DND-41 (cell line): ENCODE measurements around the gene CCNJL.

Experiments
- ATAC-seq: fragments of 200-7000 bp; cut with Tn5 transposase; 3 replicates; pipeline ENCODE4 v1.9.1; 2021; ENCODE audit warnings: low read depth; ENCODE audit not compliant: insufficient read depth
- DNase-seq: peaks from one replicate; pipeline ENCODE4 v3.0.0-alpha.2; 2020
- H2AFZ ChIP-seq: 2 replicates; pipeline ENCODE4 v1.6.0; 2012; ENCODE audit warnings: low read depth, low read length
- H3K27ac ChIP-seq: 2 replicates; pipeline ENCODE4 v1.5.1; 2012; ENCODE audit warnings: low read length, inconsistent platforms
- H3K27me3 ChIP-seq: fragments of 200-600 bp; sonication (generic); 2 replicates; pipeline ENCODE4 v1.6.0; 2012; ENCODE audit warnings: low read length, mild to moderate bottlenecking, inconsistent platforms; ENCODE audit not compliant: insufficient read depth, poor library complexity
- H3K36me3 ChIP-seq: 2 replicates; pipeline ENCODE4 v1.5.1; 2012; ENCODE audit warnings: low read length, inconsistent platforms; ENCODE audit not compliant: insufficient read depth
- H3K4me1 ChIP-seq: 2 replicates; pipeline ENCODE4 v1.5.1; 2012; ENCODE audit warnings: mild to moderate bottlenecking, low read length; ENCODE audit not compliant: insufficient read depth
- H3K4me2 ChIP-seq: 2 replicates; pipeline ENCODE4 v1.6.0; 2012; ENCODE audit warnings: mild to moderate bottlenecking, moderate library complexity, low read length, inconsistent platforms; ENCODE audit not compliant: insufficient read depth
- H3K4me3 ChIP-seq, 2 experiments: fragments of 200-600 bp in 1 of 2; shearing (Covaris generic) in 1 of 2; 2 replicates each; pipeline ENCODE4 v1.5.1; 2012 to 2016; ENCODE audit warnings: inconsistent platforms in 2 of 2, low read length in 2 of 2, mild to moderate bottlenecking in 2 of 2, low read depth in 1 of 2, moderate library complexity in 1 of 2
- H3K79me2 ChIP-seq: 2 replicates; pipeline ENCODE4 v1.6.0; 2012; ENCODE audit warnings: low read length, inconsistent platforms; ENCODE audit not compliant: insufficient read depth
- H3K9ac ChIP-seq: 2 replicates; pipeline ENCODE4 v1.6.0; 2012; ENCODE audit warnings: low read depth, mild to moderate bottlenecking, inconsistent platforms, low read length, moderate library complexity
- H3K9me3 ChIP-seq: 2 replicates; pipeline ENCODE4 v1.5.1; 2012; ENCODE audit warnings: low read length, moderate library complexity, mild to moderate bottlenecking, inconsistent platforms; ENCODE audit not compliant: insufficient read depth, severe bottlenecking
- H4K20me1 ChIP-seq: 2 replicates; pipeline ENCODE4 v1.6.0; 2012; ENCODE audit warnings: low read length; ENCODE audit not compliant: insufficient read depth
- CTCF ChIP-seq: IDR thresholded peaks from 2 replicates; pipeline ENCODE4 v1.5.1; 2012; ENCODE audit warnings: borderline replicate concordance, low read length, moderate library complexity, mild to moderate bottlenecking; ENCODE audit not compliant: poor library complexity, severe bottlenecking; ENCODE audit errors: extremely low read depth
- EZH2 ChIP-seq: IDR thresholded peaks from 3 replicates; pipeline ENCODE4 v1.6.1; 2012; ENCODE audit warnings: borderline replicate concordance, low read depth, mild to moderate bottlenecking, moderate library complexity, low read length, inconsistent platforms; ENCODE audit not compliant: severe bottlenecking

Gene CCNJL

GRCh38 chr5:160327818-160328217 is 15.5 kb upstream of the CCNJL start:
- Histone ChIP-seq H3K4me2 (no peak overlapping the region), H3K9ac (no peak overlapping the region), H3K27me3 (peaks cover 4% of the 10 kb centered on the region), H4K20me1 (no peaks in the 10 kb centered on the region), H3K36me3 (no peaks in the 10 kb centered on the region), H3K27ac (no peak overlapping the region), H3K4me1 (no peaks in the 10 kb centered on the region), H2AFZ (no peak overlapping the region), H3K79me2 (no peaks in the 10 kb centered on the region), H3K4me3 (no peak overlapping the region), H3K9me3 (no peaks in the 10 kb centered on the region)
- no peak for ATAC-seq
- TF ChIP-seq EZH2 (no peak), CTCF (no peak)
- no peak for DNase-seq

- Histone ChIP-seq H3K79me2 (no peaks in the 10 kb centered on the region), H3K4me2 (no peak overlapping the region), H2AFZ (no peak overlapping the region), H3K4me3 (no peak overlapping the region), H3K9ac (no peak overlapping the region), H4K20me1 (no peaks in the 10 kb centered on the region), H3K4me1 (no peaks in the 10 kb centered on the region), H3K27me3 (peaks cover 4% of the 10 kb centered on the region), H3K36me3 (no peaks in the 10 kb centered on the region), H3K9me3 (no peaks in the 10 kb centered on the region), H3K27ac (no peak overlapping the region)
- DNase-seq (no peak), ATAC-seq (no peak)
- TF ChIP-seq CTCF (no peak), EZH2 (no peak)
Observed at GRCh38 chr5:160326981-160327380, 14.6 kb upstream of the CCNJL start.

GRCh38 chr5:160325716-160326115 is 13.4 kb upstream of the CCNJL start:
- DNase-seq (no peak), ATAC-seq (no peak)
- H3K9ac ChIP-seq = no peak overlapping the region
- H3K27me3 ChIP-seq = peaks cover 4% of the 10 kb centered on the region
- H3K27ac ChIP-seq = no peak overlapping the region
- H3K4me1 ChIP-seq = no peaks in the 10 kb centered on the region
- no peaks in the 10 kb centered on the region for H3K9me3 ChIP-seq
- TF ChIP-seq CTCF = no peak
- no peak for TF ChIP-seq EZH2
- no peak overlapping the region for H2AFZ ChIP-seq
- H3K4me2 ChIP-seq = no peak overlapping the region
- H3K36me3 ChIP-seq = no peaks in the 10 kb centered on the region
- no peak overlapping the region for H3K4me3 ChIP-seq
- H4K20me1 ChIP-seq = no peaks in the 10 kb centered on the region; the same call in 1 of the 2 replicates
- H3K79me2 ChIP-seq = no peaks in the 10 kb centered on the region

- Histone ChIP-seq H3K27ac (no peak overlapping the region), H3K4me2 (no peak overlapping the region), H3K4me3 (no peak overlapping the region), H2AFZ (no peak overlapping the region), H3K36me3 (no peaks in the 10 kb centered on the region), H3K9me3 (no peaks in the 10 kb centered on the region), H4K20me1 (no peaks in the 10 kb centered on the region; the same call in 1 of the 2 replicates), H3K79me2 (no peaks in the 10 kb centered on the region), H3K9ac (no peak overlapping the region), H3K4me1 (no peaks in the 10 kb centered on the region), H3K27me3 (peaks cover 4% of the 10 kb centered on the region)
- DNase-seq = no peak
- peak; percentile 42; the same call in 1 of the 3 replicates for ATAC-seq
- TF ChIP-seq EZH2 (no peak), CTCF (no peak)
Observed at GRCh38 chr5:160324886-160325285, 12.5 kb upstream of the CCNJL start.
